Smooth muscle cell (in vitro differentiated cells): Measurements from ENCODE around the gene AEN. TPM values are rescaled to one million over a fixed set of nuclear protein-coding genes. Genes with fewer than 3 reads are reported as not detected.

ENCODE experiments used
- DNase-seq: peaks from one replicate; lab custom pipeline; 2025; ENCODE audit not compliant: unreplicated experiment; lab: John Stamatoyannopoulos, UW
- H2AFZ ChIP-seq: fragments of 200-600 bp; sonication (generic); 2 replicates; pipeline ENCODE4 v1.6.0; 2016; ENCODE audit warnings: antibody characterized with exemption, low read depth, mild to moderate bottlenecking
- H3F3A ChIP-seq: fragments of 200-600 bp; sonication (generic); 2 replicates; pipeline ENCODE4 v1.6.0; 2017; ENCODE audit warnings: antibody characterized with exemption, low read depth
- H3K27ac ChIP-seq: fragments of 200-600 bp; sonication (generic); 2 replicates; pipeline ENCODE4 v1.5.1; 2016; ENCODE audit warnings: low read depth, mild to moderate bottlenecking
- H3K27me3 ChIP-seq: fragments of 200-600 bp; sonication (generic); 2 replicates; pipeline ENCODE4 v1.6.1; 2016; ENCODE audit warnings: low read depth, mild to moderate bottlenecking
- H3K36me3 ChIP-seq: fragments of 200-600 bp; sonication (generic); 2 replicates; pipeline ENCODE4 v1.5.1; 2016; ENCODE audit warnings: low read depth
- H3K4me1 ChIP-seq: fragments of 200-600 bp; sonication (generic); 2 replicates; pipeline ENCODE4 v1.5.1; 2016; ENCODE audit warnings: low read depth
- H3K4me2 ChIP-seq: fragments of 200-600 bp; sonication (generic); 2 replicates; pipeline ENCODE4 v1.6.0; 2016; ENCODE audit warnings: mild to moderate bottlenecking
- H3K4me3 ChIP-seq: fragments of 200-600 bp; sonication (generic); 2 replicates; pipeline ENCODE4 v1.5.1; 2016; ENCODE audit warnings: mild to moderate bottlenecking
- H3K79me2 ChIP-seq: fragments of 200-600 bp; sonication (generic); 2 replicates; pipeline ENCODE4 v1.6.0; 2016; ENCODE audit warnings: low read depth, mild to moderate bottlenecking
- H3K9ac ChIP-seq: fragments of 200-600 bp; sonication (generic); 2 replicates; pipeline ENCODE4 v1.6.0; 2016; ENCODE audit warnings: low read depth
- H3K9me3 ChIP-seq: fragments of 200-600 bp; sonication (generic); replicated peaks from 2 replicates; pipeline ENCODE4 v1.5.1; 2016; ENCODE audit warnings: low read depth
- H4K20me1 ChIP-seq: fragments of 200-600 bp; sonication (generic); 2 replicates; pipeline ENCODE4 v1.6.0; 2016; ENCODE audit warnings: low read depth
- WGBS: methylation state at CpG from one replicate; pipeline ENCODE4 v1.1.7; 2016; ENCODE audit warnings: low lambda C conversion rate; 5-methylcytosine and 5-hydroxymethylcytosine counted together
- polyA plus RNA-seq: library from polyadenylated mRNA; unstranded; fragments of >200 nt; fragmentation: Nextera tagmentation; extraction: Ambion mirVana; gene quantifications from 2 replicates; pipeline ENCODE4 v1.2.1, GENCODE V29; 2016
- total RNA-seq: library from RNA; depleted of rRNA; stranded (reverse); fragments of >200 nt; gene quantifications from 2 replicates; pipeline ENCODE4 v1.2.3, GENCODE V29; 2014
- TF ChIP-seq, protein P1 (sequence below): fragments of 200-600 bp; sonication (generic); IDR thresholded peaks from 2 replicates; pipeline ENCODE4 v1.5.1; 2017; ENCODE audit warnings: borderline replicate concordance, mild to moderate bottlenecking, antibody characterized with exemption; ENCODE audit not compliant: insufficient read depth, poor library complexity, severe bottlenecking

The AEN gene
- total and polyA plus RNA-seq, 2 experiments from 2014 or later, result 44.5 to 57.6 TPM

DNA sequence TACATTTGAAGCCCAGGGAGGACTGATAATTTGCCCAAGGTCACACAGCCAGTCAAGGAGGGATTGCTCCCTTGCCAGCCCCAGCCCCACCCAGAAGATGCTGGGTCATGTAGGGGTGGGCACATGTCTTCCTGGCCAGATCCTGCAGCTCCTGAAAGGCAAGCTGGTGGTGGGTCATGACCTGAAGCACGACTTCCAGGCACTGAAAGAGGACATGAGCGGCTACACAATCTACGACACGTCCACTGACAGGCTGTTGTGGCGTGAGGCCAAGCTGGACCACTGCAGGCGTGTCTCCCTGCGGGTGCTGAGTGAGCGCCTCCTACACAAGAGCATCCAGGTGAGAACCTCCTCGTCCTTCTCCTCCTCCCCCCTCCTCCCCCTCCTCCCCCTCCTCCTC, 30.8 kb downstream of the AEN start:
- no peak for DNase-seq
- Histone ChIP-seq H3K79me2 (no peaks in the 10 kb centered on the region), H3K27me3 (no peaks in the 10 kb centered on the region), H3K4me1 (no peaks in the 10 kb centered on the region), H3K27ac (no peak overlapping the region), H3F3A (no peaks in the 10 kb centered on the region), H3K9me3 (no peaks in the 10 kb centered on the region), H3K9ac (no peak overlapping the region), H3K4me2 (no peak overlapping the region), H4K20me1 (no peaks in the 10 kb centered on the region), H2AFZ (no peak overlapping the region), H3K4me3 (no peak overlapping the region), H3K36me3 (no peaks in the 10 kb centered on the region)
- TF ChIP-seq, protein P1, sequence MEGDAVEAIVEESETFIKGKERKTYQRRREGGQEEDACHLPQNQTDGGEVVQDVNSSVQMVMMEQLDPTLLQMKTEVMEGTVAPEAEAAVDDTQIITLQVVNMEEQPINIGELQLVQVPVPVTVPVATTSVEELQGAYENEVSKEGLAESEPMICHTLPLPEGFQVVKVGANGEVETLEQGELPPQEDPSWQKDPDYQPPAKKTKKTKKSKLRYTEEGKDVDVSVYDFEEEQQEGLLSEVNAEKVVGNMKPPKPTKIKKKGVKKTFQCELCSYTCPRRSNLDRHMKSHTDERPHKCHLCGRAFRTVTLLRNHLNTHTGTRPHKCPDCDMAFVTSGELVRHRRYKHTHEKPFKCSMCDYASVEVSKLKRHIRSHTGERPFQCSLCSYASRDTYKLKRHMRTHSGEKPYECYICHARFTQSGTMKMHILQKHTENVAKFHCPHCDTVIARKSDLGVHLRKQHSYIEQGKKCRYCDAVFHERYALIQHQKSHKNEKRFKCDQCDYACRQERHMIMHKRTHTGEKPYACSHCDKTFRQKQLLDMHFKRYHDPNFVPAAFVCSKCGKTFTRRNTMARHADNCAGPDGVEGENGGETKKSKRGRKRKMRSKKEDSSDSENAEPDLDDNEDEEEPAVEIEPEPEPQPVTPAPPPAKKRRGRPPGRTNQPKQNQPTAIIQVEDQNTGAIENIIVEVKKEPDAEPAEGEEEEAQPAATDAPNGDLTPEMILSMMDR, result no peak
- whole genome bisulfite sequencing, result 100% methylated on average over 1 of the region's 9 CpGs

DNA sequence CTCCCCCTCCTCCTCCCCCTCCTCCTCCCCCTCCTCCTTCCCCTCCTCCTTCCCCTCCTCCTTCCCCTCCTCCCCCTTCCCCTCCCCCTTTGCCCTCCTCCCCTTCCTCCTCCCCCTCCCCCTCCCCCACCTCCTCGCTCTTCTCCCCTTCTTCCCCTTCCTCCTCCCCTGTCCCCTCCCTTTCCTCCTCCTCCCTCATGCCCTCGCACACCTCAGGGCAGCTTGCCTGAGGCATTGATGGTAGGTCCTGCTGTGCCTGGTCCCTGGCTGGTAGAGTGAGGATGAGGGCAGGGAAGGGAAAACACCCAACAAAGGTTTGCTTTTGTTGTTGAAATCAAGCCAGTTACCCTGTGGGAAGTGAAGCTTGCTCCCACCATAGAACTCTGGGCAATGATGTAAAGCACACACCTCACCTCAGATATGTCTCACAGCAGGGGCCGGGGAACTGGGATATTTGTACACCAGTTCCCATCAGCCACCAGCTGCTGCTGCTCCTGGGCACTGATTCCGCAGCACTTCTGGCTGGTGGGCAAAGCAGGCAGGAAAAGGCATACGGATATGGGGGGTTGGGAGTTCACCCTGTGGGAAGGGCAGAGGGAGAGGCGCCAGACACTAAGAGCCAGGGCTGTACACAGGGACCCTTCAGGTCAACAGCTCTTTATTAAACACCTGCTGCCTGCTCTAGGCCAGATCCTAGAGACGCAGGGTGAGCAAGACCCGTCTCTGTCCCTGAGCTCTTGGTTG, 31.5 kb downstream of the AEN start:
- no peaks in the 10 kb centered on the region for H3K4me1 ChIP-seq
- no peaks in the 10 kb centered on the region for H3K36me3 ChIP-seq
- WGBS, result 76% methylated on average over 7 of the region's 8 CpGs
- no peak overlapping the region for H2AFZ ChIP-seq
- no peak overlapping the region for H3K4me2 ChIP-seq
- DNase-seq, result no peak
- H3K4me3 ChIP-seq, result no peak overlapping the region
- no peak overlapping the region for H3K27ac ChIP-seq
- H3K27me3 ChIP-seq, result no peaks in the 10 kb centered on the region
- H3K79me2 ChIP-seq, result no peaks in the 10 kb centered on the region
- no peaks in the 10 kb centered on the region for H3F3A ChIP-seq
- TF ChIP-seq, protein P1, result no peak
- H4K20me1 ChIP-seq, result no peaks in the 10 kb centered on the region
- no peak overlapping the region for H3K9ac ChIP-seq
- no peaks in the 10 kb centered on the region for H3K9me3 ChIP-seq

DNA sequence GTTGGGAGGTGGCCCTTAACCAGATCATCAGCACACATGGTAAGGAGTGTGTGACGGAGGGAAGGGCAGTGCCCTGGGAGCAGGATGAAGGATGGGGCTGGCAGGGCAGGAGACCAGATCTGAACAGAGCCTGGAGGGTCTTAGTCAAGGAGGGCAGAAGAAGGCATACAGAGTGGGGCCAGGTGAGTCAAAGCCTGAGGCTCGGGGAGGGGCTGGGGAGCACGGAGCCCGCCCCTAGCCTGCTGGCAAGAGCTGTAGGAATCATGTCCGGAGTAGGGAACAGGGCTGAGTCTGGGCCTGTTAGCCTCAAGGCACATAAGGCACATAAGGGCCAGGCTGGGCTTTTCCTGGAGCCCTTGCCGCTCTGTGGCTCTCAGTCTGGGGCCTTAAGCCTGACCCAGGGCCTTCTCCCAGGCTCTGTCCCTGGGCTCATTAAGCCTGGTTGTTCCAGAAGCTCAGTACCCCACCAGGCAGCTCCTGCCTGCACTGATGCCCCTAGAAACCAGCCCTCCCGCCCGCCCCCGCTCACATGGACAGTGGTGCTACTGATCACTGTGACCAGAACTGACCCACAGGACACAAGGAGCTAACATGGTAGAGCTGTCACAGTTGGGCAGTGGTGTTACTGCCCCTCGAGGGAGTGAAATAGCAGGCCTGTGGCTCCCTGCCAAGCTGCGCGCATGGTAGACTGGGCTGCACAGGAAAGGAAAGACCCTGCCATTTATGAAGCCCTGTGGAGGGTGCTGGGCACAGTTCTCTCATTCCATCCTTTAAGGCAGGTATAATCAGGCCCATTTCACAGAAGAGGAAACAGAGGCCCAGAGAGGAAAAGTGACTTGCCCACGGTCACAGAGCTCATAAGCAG, 32.3 kb downstream of the AEN start:
- no peaks in the 10 kb centered on the region for H4K20me1 ChIP-seq
- no peak overlapping the region for H3K9ac ChIP-seq
- no peak overlapping the region for H3K27ac ChIP-seq
- H3K27me3 ChIP-seq, result no peaks in the 10 kb centered on the region
- no peak for DNase-seq
- no peaks in the 10 kb centered on the region for H3K36me3 ChIP-seq
- no peak overlapping the region for H2AFZ ChIP-seq
- H3K9me3 ChIP-seq, result no peaks in the 10 kb centered on the region
- H3K79me2 ChIP-seq, result no peaks in the 10 kb centered on the region
- no peak overlapping the region for H3K4me3 ChIP-seq
- TF ChIP-seq, protein P1, result no peak
- H3F3A ChIP-seq, result no peaks in the 10 kb centered on the region
- no peak overlapping the region for H3K4me2 ChIP-seq
- 95% methylated on average over 13 of the region's 13 CpGs for WGBS
- no peaks in the 10 kb centered on the region for H3K4me1 ChIP-seq
